Neural cell (in vitro differentiated cells): ENCODE data around the gene TOB1. TPM values are rescaled to one million over a fixed set of nuclear protein-coding genes. Genes with fewer than 3 reads are reported as not detected.
A peak's percentile ranks its signal among the peaks of the same experiment; 100 is the strongest.

ENCODE experiments used
- H2AFZ ChIP-seq: fragments of 200-600, 300-800 bp; sonication (generic), shearing (Covaris generic); 2 replicates; pipeline ENCODE4 v1.6.0; 2014; ENCODE audit warnings: low read depth, mild to moderate bottlenecking, antibody characterized with exemption, low read length, moderate library complexity
- H3F3A ChIP-seq: fragments of 200-600 bp; shearing (Covaris generic); 2 replicates; pipeline ENCODE4 v1.6.1; 2016; ENCODE audit warnings: mild to moderate bottlenecking, moderate library complexity, mixed read lengths, antibody characterized with exemption, low read length; ENCODE audit not compliant: insufficient read depth, poor library complexity, severe bottlenecking
- H3K27ac ChIP-seq: fragments of 200-600, 300-800 bp; sonication (generic), shearing (Covaris generic); 2 replicates; pipeline ENCODE4 v1.5.1; 2014; ENCODE audit warnings: mild to moderate bottlenecking, low read length, moderate library complexity
- H3K27me3 ChIP-seq: fragments of 300-800, 200-600 bp; sonication (generic), shearing (Covaris generic); 2 replicates; pipeline ENCODE4 v1.6.0; 2014; ENCODE audit warnings: mild to moderate bottlenecking, low read depth, low read length, moderate library complexity; ENCODE audit not compliant: insufficient read depth
- H3K36me3 ChIP-seq: fragments of 300-800, 200-600 bp; sonication (generic), shearing (Covaris generic); 2 replicates; pipeline ENCODE4 v1.5.1; 2014; ENCODE audit warnings: mild to moderate bottlenecking, antibody characterized with exemption, low read length, moderate library complexity; ENCODE audit not compliant: insufficient read depth
- H3K4me2 ChIP-seq: fragments of 300-800, 200-600 bp; sonication (generic), shearing (Covaris generic); 2 replicates; pipeline ENCODE4 v1.6.0; 2014; ENCODE audit warnings: mild to moderate bottlenecking, low read length
- H3K4me3 ChIP-seq: fragments of 300-800, 200-600 bp; sonication (generic), shearing (Covaris generic); 2 replicates; pipeline ENCODE4 v1.5.1; 2014; ENCODE audit warnings: mild to moderate bottlenecking, low read length, moderate library complexity
- H3K79me2 ChIP-seq: fragments of 200-600 bp; shearing (Covaris generic); replicated peaks from 2 replicates; pipeline ENCODE4 v1.6.0; 2014; ENCODE audit warnings: mild to moderate bottlenecking, low read length, moderate library complexity; ENCODE audit not compliant: insufficient read depth
- H3K9ac ChIP-seq: fragments of 300-800, 200-600 bp; sonication (generic), shearing (Covaris generic); 2 replicates; pipeline ENCODE4 v1.6.1; 2016; ENCODE audit warnings: mild to moderate bottlenecking, low read length, mixed read lengths
- H3K9me2 ChIP-seq: fragments of 200-600 bp; shearing (Covaris generic); 2 replicates; pipeline ENCODE4 v1.6.1; 2016; ENCODE audit warnings: mild to moderate bottlenecking, low read length, mixed read lengths; ENCODE audit not compliant: insufficient read depth
- H3K9me3 ChIP-seq: fragments of 200-600, 300-800 bp; sonication (generic), shearing (Covaris generic); 2 replicates; pipeline ENCODE4 v1.6.1; 2016; ENCODE audit warnings: mild to moderate bottlenecking, mixed run types, low read length, moderate library complexity, mixed read lengths
- H4K20me1 ChIP-seq: fragments of 200-600 bp; shearing (Covaris generic); 2 replicates; pipeline ENCODE4 v1.6.1; 2016; ENCODE audit warnings: mild to moderate bottlenecking, mixed run types; ENCODE audit not compliant: insufficient read depth
- CTCF ChIP-seq: fragments of 450-650 bp; IDR thresholded peaks from 2 replicates; pipeline ENCODE4 v1.5.1; 2014; ENCODE audit warnings: antibody characterized with exemption, mild to moderate bottlenecking, moderate library complexity; ENCODE audit not compliant: poor library complexity, severe bottlenecking
- EP300 ChIP-seq: fragments of 450-650 bp; conservative IDR thresholded peaks from 2 replicates; pipeline ENCODE4 v1.6.1; 2014; ENCODE audit warnings: antibody characterized with exemption, mild to moderate bottlenecking, moderate library complexity; ENCODE audit not compliant: poor library complexity, severe bottlenecking
- MXI1 ChIP-seq: fragments of 450-650 bp; conservative IDR thresholded peaks from 2 replicates; pipeline ENCODE4 v1.6.1; 2014; ENCODE audit warnings: antibody characterized with exemption, mild to moderate bottlenecking; ENCODE audit not compliant: poor library complexity, severe bottlenecking
- POLR2AphosphoS5 ChIP-seq: IDR thresholded peaks from 2 replicates; pipeline ENCODE4 v1.6.1; 2012
- RAD21 ChIP-seq: fragments of 450-650 bp; conservative IDR thresholded peaks from 2 replicates; pipeline ENCODE4 v1.6.1; 2014; ENCODE audit warnings: antibody characterized with exemption, mild to moderate bottlenecking, moderate library complexity
- SMC3 ChIP-seq: fragments of 450-650 bp; conservative IDR thresholded peaks from 2 replicates; pipeline ENCODE4 v1.6.1; 2014; ENCODE audit warnings: antibody characterized with exemption, mild to moderate bottlenecking, moderate library complexity; ENCODE audit not compliant: poor library complexity
- polyA plus RNA-seq: library from polyadenylated mRNA; depleted of rRNA; stranded (reverse); fragments of >200 nt; gene quantifications from 2 replicates; pipeline ENCODE4 v1.2.3, GENCODE V29; 2014
- TF ChIP-seq, protein P1 (sequence below): IDR thresholded peaks from 2 replicates; pipeline ENCODE4 v1.6.1; 2012; ENCODE audit warnings: borderline replicate concordance

The TOB1 gene
- polyA plus RNA-seq, 1 donor from 2014 or later: 8.9 TPM

DNA sequence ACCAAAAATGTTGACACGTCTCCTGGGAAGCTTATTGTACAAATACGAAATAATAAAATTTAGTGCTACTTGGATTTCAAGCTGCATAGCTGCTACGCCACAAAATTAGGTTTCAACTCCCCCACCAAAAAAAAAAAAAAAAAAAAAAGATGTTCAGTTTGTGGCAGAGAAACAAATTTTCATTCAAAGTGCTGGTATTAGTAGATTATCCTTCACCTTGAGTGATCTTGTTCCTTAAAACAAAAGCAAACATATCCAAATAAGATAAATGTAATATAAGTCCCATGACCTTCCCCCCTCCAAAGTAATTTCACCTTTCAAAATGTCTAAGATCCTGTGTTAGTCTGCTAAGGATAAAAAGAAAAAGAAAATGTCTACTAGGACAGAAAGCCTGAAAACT lies 2.2 kb downstream of the TOB1 start:
- Histone ChIP-seq H3K9ac (peak overlapping the region; percentile 95), H3K27ac (peak overlapping the region; percentile 96), H3K4me3 (peak overlapping the region; percentile 70), H3K27me3 (no peaks in the 10 kb centered on the region), H3K9me2 (no peaks in the 10 kb centered on the region), H3K36me3 (no peaks in the 10 kb centered on the region), H4K20me1 (no peaks in the 10 kb centered on the region), H2AFZ (no peak overlapping the region), H3K79me2 (peaks cover 55% of the 10 kb centered on the region), H3F3A (no peaks in the 10 kb centered on the region), H3K4me2 (peak overlapping the region; percentile 47), H3K9me3 (no peaks in the 10 kb centered on the region)
- TF ChIP-seq CTCF (no peak), SMC3 (no peak), POLR2AphosphoS5 (no peak), MXI1 (no peak), RAD21 (no peak), EP300 (no peak)
- TF ChIP-seq, protein P1, sequence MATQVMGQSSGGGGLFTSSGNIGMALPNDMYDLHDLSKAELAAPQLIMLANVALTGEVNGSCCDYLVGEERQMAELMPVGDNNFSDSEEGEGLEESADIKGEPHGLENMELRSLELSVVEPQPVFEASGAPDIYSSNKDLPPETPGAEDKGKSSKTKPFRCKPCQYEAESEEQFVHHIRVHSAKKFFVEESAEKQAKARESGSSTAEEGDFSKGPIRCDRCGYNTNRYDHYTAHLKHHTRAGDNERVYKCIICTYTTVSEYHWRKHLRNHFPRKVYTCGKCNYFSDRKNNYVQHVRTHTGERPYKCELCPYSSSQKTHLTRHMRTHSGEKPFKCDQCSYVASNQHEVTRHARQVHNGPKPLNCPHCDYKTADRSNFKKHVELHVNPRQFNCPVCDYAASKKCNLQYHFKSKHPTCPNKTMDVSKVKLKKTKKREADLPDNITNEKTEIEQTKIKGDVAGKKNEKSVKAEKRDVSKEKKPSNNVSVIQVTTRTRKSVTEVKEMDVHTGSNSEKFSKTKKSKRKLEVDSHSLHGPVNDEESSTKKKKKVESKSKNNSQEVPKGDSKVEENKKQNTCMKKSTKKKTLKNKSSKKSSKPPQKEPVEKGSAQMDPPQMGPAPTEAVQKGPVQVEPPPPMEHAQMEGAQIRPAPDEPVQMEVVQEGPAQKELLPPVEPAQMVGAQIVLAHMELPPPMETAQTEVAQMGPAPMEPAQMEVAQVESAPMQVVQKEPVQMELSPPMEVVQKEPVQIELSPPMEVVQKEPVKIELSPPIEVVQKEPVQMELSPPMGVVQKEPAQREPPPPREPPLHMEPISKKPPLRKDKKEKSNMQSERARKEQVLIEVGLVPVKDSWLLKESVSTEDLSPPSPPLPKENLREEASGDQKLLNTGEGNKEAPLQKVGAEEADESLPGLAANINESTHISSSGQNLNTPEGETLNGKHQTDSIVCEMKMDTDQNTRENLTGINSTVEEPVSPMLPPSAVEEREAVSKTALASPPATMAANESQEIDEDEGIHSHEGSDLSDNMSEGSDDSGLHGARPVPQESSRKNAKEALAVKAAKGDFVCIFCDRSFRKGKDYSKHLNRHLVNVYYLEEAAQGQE: no peak

DNA sequence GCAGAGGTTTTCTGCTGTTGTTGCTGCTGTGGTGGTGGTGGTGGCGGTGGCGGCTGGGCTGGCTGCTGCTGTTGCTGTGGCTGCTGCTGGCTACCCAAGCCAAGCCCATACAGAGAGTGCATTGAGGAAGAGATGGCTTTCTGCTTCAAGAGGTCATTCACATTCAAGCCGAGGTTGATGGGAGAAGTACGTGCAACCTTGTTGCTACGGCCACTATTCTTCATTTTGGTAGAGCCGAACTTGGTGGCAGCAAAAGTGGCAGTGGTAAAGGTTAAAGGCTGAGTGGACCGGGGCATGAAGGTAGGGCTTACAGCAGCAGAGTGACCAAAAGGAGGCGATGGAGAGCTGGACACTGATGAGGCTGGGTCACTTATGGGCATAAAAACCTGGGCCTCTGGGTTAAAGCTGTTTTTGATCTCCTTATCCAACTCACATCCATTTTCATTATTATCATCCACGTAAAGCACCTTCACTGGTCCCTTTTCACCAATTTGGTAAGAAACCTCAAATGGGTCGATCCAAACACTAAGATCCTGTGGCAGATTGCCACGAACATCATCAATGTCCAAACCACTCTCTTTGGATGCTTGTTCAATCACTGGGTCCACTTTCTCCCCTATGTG lies 2.8 kb downstream of the TOB1 start:
- no peaks in the 10 kb centered on the region for H3K9me2 ChIP-seq
- peaks cover 49% of the 10 kb centered on the region for H3K79me2 ChIP-seq
- no peaks in the 10 kb centered on the region for H3K36me3 ChIP-seq
- peak overlapping the region; percentile 96 for H3K27ac ChIP-seq
- H3F3A ChIP-seq: no peaks in the 10 kb centered on the region
- H2AFZ ChIP-seq: no peak overlapping the region
- H3K9ac ChIP-seq: peak overlapping the region; percentile 95
- peak overlapping the region; percentile 70 for H3K4me3 ChIP-seq
- no peaks in the 10 kb centered on the region for H3K27me3 ChIP-seq
- TF ChIP-seq SMC3 (peak; percentile 25), CTCF (peak; percentile 50), MXI1 (no peak), RAD21 (peak; percentile 30)
- H3K4me2 ChIP-seq: peak overlapping the region; percentile 47
- H3K9me3 ChIP-seq: no peaks in the 10 kb centered on the region
- no peaks in the 10 kb centered on the region for H4K20me1 ChIP-seq
